Lung (tissue), 12 donors: Measurements from ENCODE around the gene ODF4. TPM values are rescaled to one million over a fixed set of nuclear protein-coding genes. Genes with fewer than 3 reads are reported as not detected.

Experiments
- ATAC-seq: fragments of 200-7000 bp; cut with Tn5 transposase; one replicate; pipeline ENCODE4 v1.9.1; 2020; ENCODE audit warnings: moderate number of reproducible peaks; ENCODE audit not compliant: insufficient read depth, low FRiP score
- DNase-seq, 3 donors: peaks; one replicate each; pipeline ENCODE4 v3.0.0-alpha.2; 2013 to 2017
- H3K27ac ChIP-seq, 2 donors: one replicate each; pipeline ENCODE4 v1.5.1; 2013; ENCODE audit warnings: mild to moderate bottlenecking in 2 of 2, moderate library complexity in 2 of 2, control low read depth in 1 of 2, inconsistent platforms in 1 of 2, low read depth in 1 of 2, low read length in 1 of 2
- H3K27me3 ChIP-seq, 3 donors: one replicate each; pipeline ENCODE4 v1.5.1; 2013; ENCODE audit warnings: low read length in 2 of 3; ENCODE audit not compliant: control insufficient read depth in 3 of 3, insufficient read depth in 3 of 3
- H3K36me3 ChIP-seq, 4 donors: one replicate each; pipeline ENCODE4 v1.5.1; 2013; ENCODE audit warnings: low read length in 4 of 4, mild to moderate bottlenecking in 1 of 4, moderate library complexity in 1 of 4; ENCODE audit not compliant: control insufficient read depth in 4 of 4, insufficient read depth in 4 of 4
- H3K4me1 ChIP-seq, 5 donors: one replicate each; pipeline ENCODE4 v1.5.1; 2013; ENCODE audit warnings: low read length in 5 of 5, mild to moderate bottlenecking in 2 of 5, moderate library complexity in 1 of 5; ENCODE audit not compliant: control insufficient read depth in 5 of 5, insufficient read depth in 5 of 5
- H3K4me3 ChIP-seq: one replicate; pipeline ENCODE4 v1.5.1; 2013; ENCODE audit warnings: mild to moderate bottlenecking, control low read depth, moderate library complexity
- H3K9ac ChIP-seq, 2 donors: one replicate each; pipeline ENCODE4 v1.5.1; 2013; ENCODE audit warnings: low read length in 2 of 2, control low read depth in 1 of 2; ENCODE audit not compliant: insufficient read depth in 1 of 2
- H3K9me3 ChIP-seq, 4 donors: one replicate each; pipeline ENCODE4 v1.5.1; 2013; ENCODE audit warnings: low read length in 3 of 4, mild to moderate bottlenecking in 1 of 4, moderate library complexity in 1 of 4; ENCODE audit not compliant: control insufficient read depth in 4 of 4, insufficient read depth in 3 of 4
- WGBS, 2 donors: extraction: QIAGEN DNeasy Blood & Tissue Kit; methylation state at CpG; one replicate each; pipeline ENCODE4 v1.1.7; 2013; 5-methylcytosine and 5-hydroxymethylcytosine counted together
- polyA plus RNA-seq, 2 donors: library from polyadenylated mRNA; stranded (reverse); fragments of 200-250 nt; gene quantifications; one replicate each; pipeline ENCODE4 v1.2.1, GENCODE V29; 2013
- total RNA-seq, 2 donors: library from RNA; depleted of rRNA in 1 of 2; stranded (reverse); fragments of >200 nt in 1 of 2; gene quantifications; one replicate each; pipeline ENCODE4 v1.2.1, GENCODE V29; 2014 to 2021
- TF ChIP-seq, protein P1 (sequence below): IDR thresholded peaks from 2 replicates; pipeline ENCODE4 v1.5.1; 2012; ENCODE audit warnings: mild to moderate bottlenecking; ENCODE audit errors: control extremely low read depth, extremely low read depth
- donor health status: control.
- donor health status: control.
- donor health status: Bipolar disorder and iron deficiency.
- donor health status: healthy.
- donor health status: DM: yes; HTN: yes; CAD: no.

The ODF4 gene
- total and polyA plus RNA-seq, 4 donors: not detected

DNA sequence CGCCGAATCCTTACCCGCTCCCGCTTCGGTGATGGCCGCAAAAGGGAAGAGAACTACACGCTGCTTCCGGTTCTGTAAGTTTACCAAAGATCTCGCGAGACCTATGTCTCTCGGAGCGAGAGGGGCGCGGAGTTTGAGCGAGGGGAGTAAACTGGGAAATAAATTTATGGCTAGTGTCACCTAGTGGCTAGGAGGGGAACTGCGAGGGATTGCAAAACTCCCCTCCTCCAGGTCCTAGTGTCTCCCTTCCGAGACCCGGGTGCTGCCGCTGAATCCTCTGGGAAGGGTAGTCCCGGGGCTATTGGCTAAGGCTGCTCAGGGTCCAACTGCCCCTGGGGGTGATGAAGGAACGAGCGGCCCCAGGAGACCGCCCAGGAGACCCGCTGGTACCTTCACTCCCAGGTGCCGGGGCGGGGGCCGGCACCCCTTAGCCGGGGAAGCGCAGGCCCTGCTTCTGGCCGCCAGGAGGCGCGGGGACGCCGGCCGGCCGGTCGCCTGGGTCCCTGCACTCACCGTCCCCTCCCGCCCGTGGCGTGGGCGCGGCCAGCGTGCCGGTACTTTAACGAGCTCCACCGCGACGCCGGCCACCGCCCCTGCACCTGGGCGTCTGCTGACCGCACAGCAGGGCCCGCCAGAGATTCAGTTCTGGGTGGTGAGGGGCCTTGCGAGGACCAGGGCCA, 43.6 kb downstream of the ODF4 start, which contains the start of gene RPL26:
RPL26 (minus strand) TSS at position 51 of the 680 bp plus-strand sequence. CDS start 883 bp downstream, outside the sequence.
- TF ChIP-seq, protein P1, sequence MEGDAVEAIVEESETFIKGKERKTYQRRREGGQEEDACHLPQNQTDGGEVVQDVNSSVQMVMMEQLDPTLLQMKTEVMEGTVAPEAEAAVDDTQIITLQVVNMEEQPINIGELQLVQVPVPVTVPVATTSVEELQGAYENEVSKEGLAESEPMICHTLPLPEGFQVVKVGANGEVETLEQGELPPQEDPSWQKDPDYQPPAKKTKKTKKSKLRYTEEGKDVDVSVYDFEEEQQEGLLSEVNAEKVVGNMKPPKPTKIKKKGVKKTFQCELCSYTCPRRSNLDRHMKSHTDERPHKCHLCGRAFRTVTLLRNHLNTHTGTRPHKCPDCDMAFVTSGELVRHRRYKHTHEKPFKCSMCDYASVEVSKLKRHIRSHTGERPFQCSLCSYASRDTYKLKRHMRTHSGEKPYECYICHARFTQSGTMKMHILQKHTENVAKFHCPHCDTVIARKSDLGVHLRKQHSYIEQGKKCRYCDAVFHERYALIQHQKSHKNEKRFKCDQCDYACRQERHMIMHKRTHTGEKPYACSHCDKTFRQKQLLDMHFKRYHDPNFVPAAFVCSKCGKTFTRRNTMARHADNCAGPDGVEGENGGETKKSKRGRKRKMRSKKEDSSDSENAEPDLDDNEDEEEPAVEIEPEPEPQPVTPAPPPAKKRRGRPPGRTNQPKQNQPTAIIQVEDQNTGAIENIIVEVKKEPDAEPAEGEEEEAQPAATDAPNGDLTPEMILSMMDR: peak; percentile 94
- H3K4me1 ChIP-seq: peaks cover 7 to 21% (median 15%) of the 10 kb centered on the region in 5 donors

DNA sequence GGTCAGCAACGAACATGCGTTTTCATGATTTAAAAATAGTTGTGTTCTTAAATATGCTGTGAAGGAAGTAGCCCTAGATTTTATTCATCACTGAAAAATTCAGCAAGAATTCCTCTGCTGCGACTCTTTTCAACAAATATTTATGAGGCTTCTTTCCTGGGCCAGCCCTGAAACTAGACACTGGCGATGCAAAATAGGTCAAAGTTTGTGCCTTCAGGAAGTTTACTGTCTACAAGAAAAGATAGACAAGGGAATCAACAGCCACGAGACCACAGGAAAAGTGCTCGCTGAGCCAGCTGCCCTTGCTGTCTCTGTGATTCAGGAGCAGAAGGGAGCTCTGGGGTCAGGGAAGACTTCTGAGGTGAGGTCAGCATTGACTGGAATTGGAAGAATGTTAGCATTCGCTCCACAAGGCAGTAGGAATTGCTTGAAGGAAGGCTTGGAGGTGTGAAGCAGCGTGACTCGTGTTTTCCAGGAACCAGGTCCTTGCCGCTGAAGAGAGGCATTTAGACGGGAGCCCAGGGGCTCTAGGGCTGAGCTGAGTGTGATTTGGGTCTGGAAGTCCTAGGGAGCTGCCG, 45.2 kb downstream of the ODF4 start:
- TF ChIP-seq, protein P1: no peak
- Histone ChIP-seq H3K36me3 (peaks cover 10 to 19% (median 13%) of the 10 kb centered on the region in 4 donors), H3K27ac (peak overlapping the region in 1 of 2 donors; percentile 73), H3K9ac (no peak overlapping the region), H3K4me1 (peaks cover 7 to 21% (median 15%) of the 10 kb centered on the region in 5 donors), H3K9me3 (no peaks in the 10 kb centered on the region), H3K27me3 (no peaks in the 10 kb centered on the region), H3K4me3 (no peak overlapping the region)
- DNase-seq (no peak), ATAC-seq (no peak)
- 66 to 74% methylated on average over 12 of the region's 12 CpGs for WGBS, 2 donors

More for the DNA sequence above, 43.6 kb downstream of the ODF4 start, which contains the start of gene RPL26:
- DNase-seq (peak; percentile 98 to 100 (median 99)), ATAC-seq (peak; percentile 93)
- Histone ChIP-seq H3K9me3 (no peaks in the 10 kb centered on the region), H3K27ac (peak within 1 kb of the TSS; percentile 81 to 92), H3K36me3 (peaks cover 12 to 33% (median 20%) of the 10 kb centered on the region in 4 donors), H3K4me3 (peak within 1 kb of the TSS; percentile 88), H3K27me3 (no peaks in the 10 kb centered on the region), H3K9ac (peak within 1 kb of the TSS; percentile 66 to 78)
- 0% methylated on average over 35 to 55 of the region's 55 CpGs for WGBS, 2 donors

DNA sequence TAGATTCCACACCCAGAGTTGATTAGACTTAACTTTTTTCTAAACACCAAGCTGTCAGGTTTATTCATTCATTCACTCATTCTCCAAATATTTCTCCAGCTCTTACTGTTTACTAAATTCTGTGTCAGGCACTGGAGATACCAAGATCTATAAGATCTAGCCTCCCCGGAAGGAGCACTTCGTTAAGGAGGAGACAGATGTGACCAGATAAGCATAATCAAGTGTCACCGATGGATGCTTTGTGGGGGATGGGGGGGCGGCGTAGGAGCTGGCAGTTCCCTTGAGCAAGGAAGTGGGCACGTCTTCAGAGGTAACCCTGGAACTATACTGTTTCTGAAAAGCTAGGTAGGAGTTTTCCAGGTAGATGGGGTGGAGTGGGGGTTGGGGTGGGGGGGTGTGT, 47.2 kb downstream of the ODF4 start:
- no peak overlapping the region for H3K9ac ChIP-seq
- no peaks in the 10 kb centered on the region for H3K27me3 ChIP-seq
- peaks cover 0 to 2% (median 0%) of the 10 kb centered on the region in 4 donors for H3K36me3 ChIP-seq
- H3K4me1 ChIP-seq: peaks cover 0 to 9% (median 3%) of the 10 kb centered on the region in 5 donors
- no peak overlapping the region for H3K4me3 ChIP-seq
- H3K27ac ChIP-seq: no peak overlapping the region
- WGBS, 2 donors: 65 to 74% methylated on average over 6 of the region's 6 CpGs
- DNase-seq: no peak
- TF ChIP-seq, protein P1: no peak
- ATAC-seq: no peak
- H3K9me3 ChIP-seq: no peaks in the 10 kb centered on the region
